Measurements from ENCODE around the gene FAM53A.
A peak's percentile ranks its signal among the peaks of the same experiment; 100 is the strongest.
"Not testable (repeated sequence)": the region's sequence is repeated elsewhere in the genome, so short reads cannot be mapped to it uniquely, and the experiment has no call there.

The FAM53A gene

DNA sequence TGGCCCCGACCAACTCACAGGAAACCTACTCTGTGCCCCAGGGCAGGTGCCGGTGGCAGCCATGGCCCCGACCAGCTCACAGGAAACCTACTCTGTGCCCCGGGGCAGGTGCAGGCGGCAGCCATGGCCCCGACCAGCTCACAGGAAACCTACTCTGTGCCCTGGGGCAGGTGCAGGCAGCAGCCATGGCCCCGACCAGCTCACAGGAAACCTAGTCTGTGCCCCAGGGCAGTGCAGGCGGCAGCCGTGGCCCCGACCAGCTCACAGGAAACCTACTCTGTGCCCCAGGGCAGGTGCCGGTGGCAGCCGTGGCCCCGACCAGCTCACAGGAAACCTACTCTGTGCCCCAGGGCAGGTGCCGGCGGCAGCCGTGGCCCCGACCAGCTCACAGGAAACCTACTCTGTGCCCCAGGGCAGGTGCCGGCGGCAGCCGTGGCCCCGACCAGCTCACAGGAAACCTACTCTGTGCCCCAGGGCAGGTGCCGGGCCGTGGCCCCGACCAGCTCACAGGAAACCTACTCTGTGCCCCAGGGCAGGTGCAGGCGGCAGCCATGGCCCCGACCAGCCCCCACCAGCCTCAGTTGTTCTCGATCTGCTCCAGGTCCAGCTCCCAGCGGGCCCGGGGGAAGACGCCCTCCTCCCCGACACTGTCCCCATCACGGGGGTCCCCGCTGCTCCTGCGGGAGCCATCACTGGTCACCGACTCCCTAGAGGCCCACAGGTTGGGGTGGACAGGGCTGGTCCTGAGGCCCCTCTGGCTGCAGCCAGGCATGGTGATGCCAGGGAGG is 43.2 kb downstream of the FAM53A start:
- DNase-seq (ENCODE audit: low read depth) = not testable (repeated sequence)

DNA sequence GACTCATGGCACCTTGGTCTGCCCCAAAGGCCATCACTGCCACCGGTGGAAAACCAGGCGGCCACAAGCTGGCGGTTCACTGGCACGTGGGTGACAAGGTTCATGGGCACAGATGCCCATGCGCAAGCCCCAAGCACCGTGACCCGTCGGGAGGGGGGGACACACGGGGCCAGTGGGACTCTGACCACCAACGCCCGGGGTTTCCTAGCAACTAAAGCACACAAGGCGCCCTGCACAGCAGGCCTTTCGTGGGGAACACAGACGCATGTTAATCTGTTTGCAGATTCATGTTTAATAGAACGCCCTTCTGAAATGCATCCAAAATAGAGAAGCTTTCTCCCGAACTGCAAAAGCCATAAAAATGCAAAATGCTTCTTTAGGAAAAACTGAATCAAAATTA is 43.9 kb downstream of the FAM53A start:
- no peak for DNase-seq (ENCODE audit: low read depth)

DNA sequence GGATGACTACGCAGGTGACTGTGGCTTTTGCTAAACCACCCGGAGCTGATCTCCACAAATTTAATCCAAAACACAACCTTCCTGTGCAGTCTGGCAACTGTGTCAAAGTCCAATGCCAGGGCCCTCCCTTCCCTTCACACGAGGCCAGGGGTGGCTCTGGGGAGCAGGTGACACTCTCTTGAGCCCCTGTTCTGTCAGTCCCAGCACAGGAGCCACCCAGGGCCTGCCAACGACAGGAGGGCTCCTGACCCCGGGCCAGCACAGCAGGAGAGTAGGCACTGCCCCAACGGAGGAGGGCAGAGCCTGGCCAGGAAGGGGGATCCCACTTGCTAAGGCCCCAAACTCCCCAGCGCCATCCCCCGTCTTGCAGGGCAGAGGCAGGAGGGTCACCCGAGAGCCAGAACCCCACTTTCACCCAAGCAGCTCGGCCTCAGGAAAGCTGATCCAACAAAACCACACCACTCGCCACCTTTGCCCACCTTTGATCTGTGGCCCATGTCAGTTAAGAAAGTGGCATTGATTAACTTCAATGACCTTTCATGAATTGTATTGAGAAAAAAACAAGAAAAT is 44.7 kb downstream of the FAM53A start:
- DNase-seq (ENCODE audit: low read depth) = no peak

DNA sequence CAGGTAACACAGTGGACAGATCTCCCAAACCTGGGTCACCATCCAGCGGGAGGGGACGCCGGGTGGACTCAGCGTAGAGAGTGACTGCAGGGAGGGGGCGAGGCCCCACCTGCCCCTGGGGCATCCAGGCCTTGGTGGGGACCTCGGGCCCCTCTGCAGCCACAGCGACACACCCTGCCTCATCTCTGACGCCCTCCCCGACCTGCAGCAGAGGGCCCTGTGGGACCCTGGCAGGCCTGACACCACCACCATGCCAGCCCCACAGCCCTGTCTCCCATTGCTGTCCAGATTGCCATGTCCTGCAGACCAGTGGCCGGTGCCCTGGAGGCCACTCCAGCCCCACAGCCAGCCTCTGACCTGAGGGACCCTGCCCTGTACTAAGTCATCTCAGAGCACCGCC is 45.2 kb downstream of the FAM53A start:
- no peak for DNase-seq (ENCODE audit: low read depth)

DNA sequence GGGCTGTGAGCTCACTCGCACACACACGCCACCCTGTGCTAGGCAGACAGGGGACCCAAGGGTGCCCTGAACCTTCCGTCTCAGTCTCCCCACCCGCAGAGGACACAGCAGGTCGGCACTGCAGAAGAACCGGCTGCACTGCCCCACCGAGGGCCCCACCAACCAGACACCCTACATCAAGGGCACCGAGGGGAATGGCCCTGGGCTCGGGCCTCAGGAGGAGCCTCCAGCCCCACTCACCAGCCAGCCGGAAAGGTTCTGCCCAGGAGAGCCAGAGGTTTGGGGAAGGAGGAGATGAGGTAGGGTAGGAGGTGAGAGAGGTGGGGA is 45.9 kb downstream of the FAM53A start:
- no peak for DNase-seq (ENCODE audit: low read depth)

DNA sequence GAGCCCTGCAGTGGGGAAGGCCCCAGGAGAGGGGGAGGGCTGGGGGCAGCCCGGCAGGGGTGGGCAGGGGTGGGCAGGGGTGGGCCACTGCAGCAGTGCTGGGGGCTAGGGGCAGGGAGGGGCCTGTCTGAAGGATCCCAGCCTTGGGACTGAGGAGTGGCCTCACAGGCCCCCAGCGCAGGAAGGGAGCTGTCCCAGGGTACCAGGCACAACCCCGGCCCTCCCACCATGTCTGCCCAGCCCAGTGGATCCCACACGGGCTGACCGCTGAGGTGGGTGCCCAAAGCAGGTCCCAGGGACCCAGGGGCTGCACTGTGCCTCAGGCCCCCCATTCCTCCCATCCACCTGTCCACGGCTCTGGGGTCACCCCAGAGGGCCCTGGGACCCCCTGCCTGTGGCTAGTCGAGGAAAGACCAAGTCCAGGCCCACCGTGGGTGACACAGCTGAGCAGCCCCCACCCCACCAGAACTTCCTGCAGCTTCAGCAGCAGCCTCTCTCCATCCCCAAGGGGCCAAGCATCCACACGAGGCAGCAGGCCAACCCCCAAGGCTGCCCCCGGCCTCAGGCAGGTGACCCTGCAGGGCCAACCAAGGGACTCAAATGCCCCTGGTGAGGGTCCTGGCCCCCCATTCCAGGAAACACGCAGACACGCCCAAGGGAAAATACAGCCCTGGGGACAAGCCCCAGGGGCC is 46.4 kb downstream of the FAM53A start:
- no peak for DNase-seq (ENCODE audit: low read depth)

DNA sequence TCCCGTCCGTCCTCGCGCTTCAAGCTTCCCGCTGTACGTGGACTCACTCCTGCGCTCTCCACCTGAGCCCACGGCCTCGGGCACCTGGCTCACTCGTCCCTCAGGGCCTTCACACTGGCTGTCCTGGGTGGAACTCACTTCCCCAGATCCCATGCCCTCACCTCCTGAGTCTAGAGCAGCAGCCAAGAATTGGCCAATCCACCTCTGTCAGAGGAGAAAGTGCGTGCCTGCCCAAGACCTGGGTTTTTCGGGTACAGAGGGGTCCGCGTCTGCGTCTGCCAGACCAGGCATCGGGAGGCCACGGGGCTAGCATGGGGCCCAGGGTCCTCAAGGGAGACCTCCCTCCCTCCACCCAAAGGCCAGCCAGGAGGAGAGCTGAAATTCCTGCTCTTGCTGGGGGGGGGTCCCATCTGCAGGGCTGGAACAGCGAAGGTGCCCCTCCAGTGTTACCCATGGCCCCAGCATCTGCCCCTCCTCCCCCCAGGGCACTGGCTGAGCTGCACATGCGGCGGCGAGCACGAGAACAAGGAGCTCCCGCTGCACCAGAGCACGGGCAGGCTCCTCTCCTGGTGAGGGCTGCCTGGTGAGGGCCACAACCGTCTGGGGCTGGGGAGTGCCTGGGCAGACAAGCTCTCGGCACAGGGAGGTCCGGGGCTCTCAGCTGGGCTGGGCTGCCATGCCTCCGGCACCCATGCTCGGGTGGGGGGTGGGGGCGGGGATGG is 47.5 kb downstream of the FAM53A start:
- no peak for DNase-seq (ENCODE audit: low read depth)

DNA sequence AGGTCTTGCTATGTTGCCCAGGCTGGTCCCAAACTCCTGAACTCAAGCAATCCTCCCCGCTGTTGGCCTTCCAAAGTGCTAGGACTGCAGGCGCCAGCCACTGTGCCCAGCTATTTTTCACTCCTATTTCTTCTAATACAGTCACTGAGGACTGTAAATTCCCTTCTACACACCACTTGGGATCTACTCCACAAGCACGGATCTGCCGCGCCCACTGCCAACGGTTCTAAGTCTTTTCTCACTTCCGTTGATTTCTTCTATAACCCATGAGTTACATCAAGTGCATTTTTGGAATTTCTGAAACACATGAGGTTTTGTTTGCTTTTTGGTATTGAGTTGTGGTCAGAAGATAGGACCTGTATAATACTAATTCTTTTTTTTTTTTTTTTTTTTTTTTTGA is 48.6 kb downstream of the FAM53A start:
- no peak for DNase-seq (ENCODE audit: low read depth)

DNA sequence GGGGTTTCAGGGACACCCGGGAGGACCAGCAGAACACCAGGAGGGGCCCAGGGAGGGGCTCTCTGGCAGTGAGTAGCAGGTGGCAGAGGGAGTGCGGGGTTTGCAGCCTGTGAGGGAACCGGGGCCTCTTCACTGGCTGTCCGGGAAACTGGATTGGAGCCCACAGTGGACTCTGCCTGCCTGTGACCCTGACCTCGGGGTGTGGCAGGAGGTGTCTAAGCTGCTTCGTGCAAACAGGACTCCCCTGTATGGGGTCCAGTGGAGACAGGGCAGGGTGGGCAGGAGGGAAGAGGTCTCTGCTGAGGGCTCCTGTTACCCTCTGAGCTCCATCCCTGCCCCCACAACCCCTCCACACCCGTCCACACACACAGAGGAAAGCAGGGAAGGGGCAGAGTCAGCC is 50.1 kb downstream of the FAM53A start:
- DNase-seq (ENCODE audit: low read depth) = no peak

DNA sequence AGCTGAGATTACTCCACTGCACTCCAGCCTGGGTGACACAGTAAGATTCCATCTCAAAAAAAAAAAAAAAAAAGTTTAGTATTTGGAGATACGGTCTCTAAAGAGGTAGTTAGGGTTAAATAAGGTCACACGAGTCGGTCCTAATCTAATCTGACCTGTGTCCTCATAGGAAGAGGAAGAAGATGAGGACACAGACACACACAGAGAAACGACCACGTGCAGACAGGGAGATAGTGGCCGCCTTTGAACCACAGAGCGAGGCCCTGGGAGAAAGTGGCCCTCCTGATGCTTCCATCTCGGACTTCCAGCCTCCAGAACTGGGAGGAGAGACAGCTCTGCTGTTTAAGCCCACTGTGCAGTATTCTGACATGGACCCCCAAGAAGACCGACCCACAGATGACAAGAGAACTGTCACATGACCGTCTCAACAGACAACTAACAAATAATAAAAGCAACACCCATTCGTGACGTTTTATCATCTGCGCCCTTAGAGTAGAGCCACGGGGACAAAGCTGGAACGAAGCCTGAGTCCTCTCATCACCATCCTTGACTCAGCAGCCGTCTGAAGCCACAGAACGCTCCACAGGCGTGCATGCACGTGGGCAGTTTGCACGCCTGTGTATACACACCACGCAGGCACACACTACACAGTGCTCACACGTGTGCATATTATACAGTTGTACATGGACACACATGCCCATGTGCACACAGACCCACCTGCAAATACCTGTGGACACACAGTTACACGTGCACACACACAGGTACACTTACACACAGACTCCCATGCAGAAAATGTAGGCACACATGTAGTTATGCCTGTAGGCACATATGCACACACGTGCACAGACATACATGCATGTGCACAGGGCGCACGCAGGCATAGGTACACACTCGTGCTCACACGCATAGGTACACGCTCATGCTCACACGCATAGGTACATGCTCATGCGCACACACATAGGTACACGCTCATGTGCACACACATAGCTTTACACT is 51.7 kb downstream of the FAM53A start:
- DNase-seq (ENCODE audit: low read depth) = no peak

DNA sequence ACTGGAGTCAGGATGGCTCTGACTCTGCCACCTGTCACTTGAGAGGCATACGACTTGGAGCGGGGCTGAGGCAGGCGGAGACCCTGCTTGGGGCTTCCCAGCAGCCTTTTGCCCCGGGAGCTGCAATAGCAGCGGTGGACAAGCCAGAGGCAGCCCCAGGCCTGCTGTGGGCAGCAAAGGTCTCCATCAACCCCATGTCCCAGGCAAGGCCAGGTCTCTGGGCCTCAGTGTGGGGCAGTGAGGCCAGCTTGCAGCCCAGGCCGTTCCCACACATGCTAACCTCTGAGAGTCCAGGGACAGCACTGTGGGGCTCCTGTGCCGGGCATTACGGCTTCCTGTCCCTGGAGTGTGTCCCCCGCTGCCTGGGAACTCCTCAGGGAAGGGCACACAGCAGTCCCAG is 53.0 kb downstream of the FAM53A start:
- no peak for DNase-seq (ENCODE audit: low read depth)

DNA sequence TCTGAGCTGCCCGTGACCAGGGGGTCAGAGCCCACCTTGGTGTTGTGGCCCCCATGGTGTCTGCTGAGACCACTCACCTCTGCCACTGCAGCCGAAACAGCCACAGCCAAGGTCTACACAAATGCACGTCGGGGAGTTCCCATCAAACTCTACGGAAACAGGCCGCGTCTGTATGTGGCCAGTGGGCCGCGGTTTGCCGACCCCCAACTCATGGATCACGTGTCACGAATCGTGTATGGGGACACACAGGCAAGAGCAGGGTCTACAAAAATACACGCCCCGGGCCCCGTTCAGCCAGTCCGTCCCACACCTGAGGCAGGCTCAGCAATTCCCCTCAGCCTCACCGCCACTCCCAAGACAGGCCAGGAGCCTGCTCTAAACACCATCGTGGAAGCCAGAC is 53.8 kb downstream of the FAM53A start:
- no peak for DNase-seq (ENCODE audit: low read depth)

DNA sequence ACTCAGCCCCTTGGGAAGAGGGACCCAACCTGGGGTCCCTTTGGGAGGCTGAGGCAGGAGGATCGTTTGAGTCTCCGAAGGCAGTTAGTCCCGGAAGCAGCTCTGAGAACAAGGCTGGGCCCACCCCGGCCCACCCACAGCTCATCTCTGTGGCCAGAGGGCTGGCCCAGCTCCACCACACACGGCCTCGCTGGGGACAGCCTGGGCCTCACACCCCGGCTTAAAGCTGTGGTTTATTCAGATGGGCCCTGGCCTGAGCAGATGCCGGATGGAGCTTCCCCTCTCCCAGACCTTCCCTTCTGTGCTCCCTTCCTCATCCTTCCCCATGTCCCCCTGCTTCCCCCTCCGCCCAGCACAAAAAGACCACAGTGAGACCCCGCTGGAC is 54.4 kb downstream of the FAM53A start:
- no peak for DNase-seq (ENCODE audit: low read depth)

DNA sequence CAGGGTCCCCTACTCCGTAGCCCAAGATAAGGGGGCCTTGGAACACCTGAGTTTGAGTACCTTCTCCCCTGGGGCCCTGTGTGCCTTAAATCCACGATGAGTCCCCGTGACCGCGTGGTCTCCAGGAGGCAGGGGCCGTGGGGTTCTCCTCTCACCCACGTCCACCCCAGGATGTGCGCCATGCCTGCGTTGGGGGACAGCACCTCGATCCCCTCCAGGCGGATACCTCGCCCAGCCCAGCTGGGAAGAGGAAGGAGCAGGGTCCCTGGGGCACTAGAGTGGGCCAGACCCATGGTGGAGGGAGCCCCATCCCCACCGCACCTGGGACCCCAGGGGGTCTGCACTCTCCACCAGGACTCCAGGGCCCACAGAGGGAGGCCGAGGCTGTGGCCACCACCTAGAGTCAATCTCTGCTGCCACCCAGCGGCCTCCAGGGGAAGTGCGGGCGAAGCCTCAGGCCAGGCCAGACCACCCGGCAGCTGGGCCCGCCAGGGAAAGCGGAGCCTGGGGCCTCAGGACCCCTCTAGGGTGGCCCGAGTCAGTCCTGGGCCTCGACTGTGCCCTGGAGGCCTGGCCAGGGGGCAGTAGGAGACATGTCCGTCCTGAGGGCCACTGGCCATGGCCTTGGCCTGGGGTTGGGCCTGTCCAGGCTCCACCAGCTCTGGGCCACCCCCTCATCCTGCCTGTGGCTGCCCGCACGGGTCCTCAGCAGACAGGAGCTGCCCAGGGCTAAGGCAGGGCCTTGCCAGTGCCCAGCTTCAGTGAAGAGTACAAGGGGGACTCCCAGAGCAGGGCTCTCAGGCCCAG is 55.0 kb downstream of the FAM53A start:
- DNase-seq (ENCODE audit: low read depth) = peak; percentile 6

DNA sequence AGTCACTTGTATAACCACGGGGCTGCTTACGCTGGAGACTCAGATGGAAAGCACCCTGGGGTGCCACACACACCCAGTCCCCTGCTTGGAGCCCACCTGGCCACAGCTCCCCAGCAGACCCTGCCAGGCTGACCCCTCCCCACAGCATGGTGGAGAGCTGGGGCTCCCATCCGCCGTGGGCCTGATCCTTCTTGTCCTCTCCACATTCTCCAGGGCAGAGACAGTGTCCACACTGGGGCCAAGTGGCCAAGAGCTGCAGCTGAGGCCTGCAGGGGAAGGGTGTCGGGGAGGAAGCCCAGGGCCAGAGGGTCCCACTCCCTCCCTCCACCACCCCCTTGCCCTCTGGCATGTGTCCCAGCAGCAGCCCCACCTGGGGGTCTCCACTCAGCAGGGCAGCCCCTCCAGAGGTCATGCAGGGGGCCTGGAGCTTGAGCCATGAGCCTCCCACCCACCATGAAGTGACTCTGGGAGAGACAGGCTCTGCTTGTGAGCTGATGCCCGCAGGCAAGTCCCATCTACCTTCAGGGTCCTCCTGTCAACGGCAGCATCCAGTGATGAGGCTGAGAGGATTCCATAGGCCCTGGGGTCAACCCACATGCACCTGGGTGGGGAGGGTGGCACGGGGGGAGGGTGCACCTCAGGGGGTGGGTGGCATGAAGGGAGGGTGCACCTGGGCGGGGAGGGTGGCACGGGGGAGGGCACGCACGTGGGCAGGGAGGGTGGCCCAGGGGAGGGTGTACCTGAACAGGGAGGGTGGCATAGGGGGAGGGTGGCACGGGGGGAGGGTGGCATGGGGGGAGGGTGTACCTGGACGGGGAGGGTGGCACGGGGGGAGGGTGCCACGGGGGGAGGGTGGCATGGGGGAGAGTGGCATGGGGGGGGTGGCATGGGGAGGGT is 56.4 kb downstream of the FAM53A start:
- no peak for DNase-seq (ENCODE audit: low read depth)

DNA sequence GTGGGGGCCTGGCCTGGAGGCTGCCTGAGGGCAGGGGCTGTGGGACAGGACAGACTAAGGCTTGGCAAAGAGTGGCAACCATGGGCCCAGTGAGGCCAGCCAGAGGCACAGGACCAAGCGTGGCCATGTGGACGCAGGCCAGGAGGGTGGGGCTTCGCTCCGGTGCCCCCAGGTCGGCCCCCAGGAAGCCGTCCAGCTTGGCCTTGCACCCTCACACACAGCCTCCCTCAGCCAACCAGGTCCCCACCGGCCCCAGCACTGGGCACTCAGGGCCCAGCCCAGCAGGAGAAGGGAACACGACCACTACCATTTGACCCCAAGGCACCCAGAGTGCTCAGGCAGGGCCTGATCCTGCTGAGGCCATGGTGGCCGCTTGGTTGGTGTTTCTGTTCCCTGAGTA is 57.2 kb downstream of the FAM53A start:
- no peak for DNase-seq (ENCODE audit: low read depth)

DNA sequence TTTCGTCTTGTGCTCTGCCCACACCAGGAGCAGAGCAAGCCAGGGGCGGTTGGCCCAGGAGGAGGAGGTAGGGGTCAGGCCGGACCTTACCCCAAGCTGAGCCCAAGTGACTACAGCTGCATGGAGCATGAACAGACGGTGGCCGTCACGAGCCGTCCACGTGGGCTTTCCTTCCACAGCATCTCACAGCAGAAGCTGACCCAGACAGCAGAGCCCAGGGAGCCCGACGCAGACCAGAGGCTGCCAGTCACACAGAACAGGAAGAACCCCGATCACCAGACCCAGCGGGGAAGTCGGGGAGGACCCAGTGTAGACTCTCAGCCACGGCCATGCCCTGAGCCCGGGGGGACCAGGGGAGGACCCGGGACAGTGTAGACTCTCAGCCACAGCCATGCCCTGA is 58.0 kb downstream of the FAM53A start:
- DNase-seq (ENCODE audit: low read depth) = no peak

DNA sequence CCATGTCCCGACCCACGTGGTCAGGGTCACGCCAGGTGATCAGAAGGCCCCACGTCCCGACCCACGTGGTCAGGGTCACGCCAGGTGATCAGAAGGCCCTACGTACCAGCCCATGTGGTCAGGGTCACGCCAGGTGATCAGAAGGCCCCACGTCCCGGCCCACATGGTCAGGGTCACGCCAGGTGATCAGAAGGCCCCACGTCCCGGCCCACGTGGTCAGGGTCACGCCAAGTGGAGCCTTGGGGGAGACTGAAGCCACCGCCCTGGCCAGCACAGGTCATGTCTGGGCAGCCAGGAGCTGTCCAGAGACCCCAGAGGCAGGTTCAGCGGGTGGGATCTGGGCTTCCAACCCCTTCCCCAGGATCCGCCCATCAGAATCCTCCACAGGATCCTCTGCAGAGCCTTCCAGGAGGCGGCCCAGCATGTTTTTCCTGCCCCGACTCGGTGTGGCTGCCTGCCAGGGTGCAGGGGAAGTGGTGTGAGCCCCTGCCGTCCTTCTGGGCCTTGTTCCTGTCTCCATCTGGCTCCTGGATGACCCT is 58.4 kb downstream of the FAM53A start:
- no peak for DNase-seq (ENCODE audit: low read depth)

DNA sequence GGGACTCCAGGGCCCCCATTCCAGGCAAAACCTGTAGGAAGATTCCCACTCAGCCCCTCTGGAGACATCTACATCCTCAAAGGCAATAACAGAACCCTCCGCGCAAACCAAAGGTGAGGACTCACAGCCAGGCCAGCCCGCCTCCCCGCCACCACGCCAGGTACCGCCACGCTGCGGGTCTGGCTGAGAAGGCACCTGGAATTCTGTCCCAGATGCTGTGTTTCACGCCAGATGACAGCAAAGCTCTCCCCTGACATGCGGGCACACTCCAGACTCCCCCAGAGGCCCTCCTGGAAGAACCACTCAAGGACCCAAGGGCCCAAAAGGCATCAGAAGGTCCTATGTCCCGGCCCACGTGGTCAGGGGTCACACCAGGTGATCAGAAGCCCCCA is 59.6 kb downstream of the FAM53A start:
- DNase-seq (ENCODE audit: low read depth) = no peak
